ENCODE results near the gene SHROOM4.

DNA sequence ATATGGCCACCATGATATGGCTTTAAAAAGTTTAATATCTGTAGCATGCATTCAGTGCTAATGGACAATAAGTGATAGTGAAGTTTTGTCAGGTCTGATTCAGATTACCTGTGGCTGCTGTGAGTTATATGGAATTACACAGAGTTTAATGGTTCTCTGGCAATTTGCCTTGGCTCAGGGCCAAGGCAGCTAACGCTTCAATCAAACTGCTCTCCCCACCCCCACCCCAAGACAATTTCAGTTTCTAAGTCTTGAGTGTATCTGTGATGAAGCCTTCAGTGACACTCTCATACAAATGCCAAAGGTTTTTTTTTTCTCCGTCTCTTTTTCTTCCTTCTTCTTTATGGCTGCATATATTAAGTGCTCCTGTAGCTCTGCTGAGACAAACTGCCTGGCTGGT lies 106.6 kb downstream of the SHROOM4 start:
- TF ChIP-seq, protein P1, sequence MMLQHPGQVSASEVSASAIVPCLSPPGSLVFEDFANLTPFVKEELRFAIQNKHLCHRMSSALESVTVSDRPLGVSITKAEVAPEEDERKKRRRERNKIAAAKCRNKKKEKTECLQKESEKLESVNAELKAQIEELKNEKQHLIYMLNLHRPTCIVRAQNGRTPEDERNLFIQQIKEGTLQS (IDR thresholded peaks at IDR 0.05), result no peak
- TF ChIP-seq FOXA1 (IDR thresholded peaks at IDR 0.05) (no peak), SP1 (IDR thresholded peaks at IDR 0.05) (no peak), GABPA (IDR thresholded peaks at IDR 0.05 in 1 of 2, conservative IDR thresholded peaks at IDR 0.05 in 1 of 2) (no peak), JUND (IDR thresholded peaks at IDR 0.05) (no peak), TAF1 (conservative IDR thresholded peaks at IDR 0.05) (no peak), RAD21 (IDR thresholded peaks at IDR 0.05) (no peak)
- TF ChIP-seq, protein P2, sequence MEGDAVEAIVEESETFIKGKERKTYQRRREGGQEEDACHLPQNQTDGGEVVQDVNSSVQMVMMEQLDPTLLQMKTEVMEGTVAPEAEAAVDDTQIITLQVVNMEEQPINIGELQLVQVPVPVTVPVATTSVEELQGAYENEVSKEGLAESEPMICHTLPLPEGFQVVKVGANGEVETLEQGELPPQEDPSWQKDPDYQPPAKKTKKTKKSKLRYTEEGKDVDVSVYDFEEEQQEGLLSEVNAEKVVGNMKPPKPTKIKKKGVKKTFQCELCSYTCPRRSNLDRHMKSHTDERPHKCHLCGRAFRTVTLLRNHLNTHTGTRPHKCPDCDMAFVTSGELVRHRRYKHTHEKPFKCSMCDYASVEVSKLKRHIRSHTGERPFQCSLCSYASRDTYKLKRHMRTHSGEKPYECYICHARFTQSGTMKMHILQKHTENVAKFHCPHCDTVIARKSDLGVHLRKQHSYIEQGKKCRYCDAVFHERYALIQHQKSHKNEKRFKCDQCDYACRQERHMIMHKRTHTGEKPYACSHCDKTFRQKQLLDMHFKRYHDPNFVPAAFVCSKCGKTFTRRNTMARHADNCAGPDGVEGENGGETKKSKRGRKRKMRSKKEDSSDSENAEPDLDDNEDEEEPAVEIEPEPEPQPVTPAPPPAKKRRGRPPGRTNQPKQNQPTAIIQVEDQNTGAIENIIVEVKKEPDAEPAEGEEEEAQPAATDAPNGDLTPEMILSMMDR (IDR thresholded peaks at IDR 0.05; ENCODE audit: low read depth, low read length, missing input control), result no peak
- TF ChIP-seq, protein P3, sequence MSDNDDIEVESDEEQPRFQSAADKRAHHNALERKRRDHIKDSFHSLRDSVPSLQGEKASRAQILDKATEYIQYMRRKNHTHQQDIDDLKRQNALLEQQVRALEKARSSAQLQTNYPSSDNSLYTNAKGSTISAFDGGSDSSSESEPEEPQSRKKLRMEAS (IDR thresholded peaks at IDR 0.05), result no peak
- TF ChIP-seq, protein P4, sequence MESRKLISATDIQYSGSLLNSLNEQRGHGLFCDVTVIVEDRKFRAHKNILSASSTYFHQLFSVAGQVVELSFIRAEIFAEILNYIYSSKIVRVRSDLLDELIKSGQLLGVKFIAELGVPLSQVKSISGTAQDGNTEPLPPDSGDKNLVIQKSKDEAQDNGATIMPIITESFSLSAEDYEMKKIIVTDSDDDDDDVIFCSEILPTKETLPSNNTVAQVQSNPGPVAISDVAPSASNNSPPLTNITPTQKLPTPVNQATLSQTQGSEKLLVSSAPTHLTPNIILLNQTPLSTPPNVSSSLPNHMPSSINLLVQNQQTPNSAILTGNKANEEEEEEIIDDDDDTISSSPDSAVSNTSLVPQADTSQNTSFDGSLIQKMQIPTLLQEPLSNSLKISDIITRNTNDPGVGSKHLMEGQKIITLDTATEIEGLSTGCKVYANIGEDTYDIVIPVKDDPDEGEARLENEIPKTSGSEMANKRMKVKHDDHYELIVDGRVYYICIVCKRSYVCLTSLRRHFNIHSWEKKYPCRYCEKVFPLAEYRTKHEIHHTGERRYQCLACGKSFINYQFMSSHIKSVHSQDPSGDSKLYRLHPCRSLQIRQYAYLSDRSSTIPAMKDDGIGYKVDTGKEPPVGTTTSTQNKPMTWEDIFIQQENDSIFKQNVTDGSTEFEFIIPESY (IDR thresholded peaks at IDR 0.05), result no peak

Data from liver (tissue), 3 donors.